ENCODE data around the gene ADCY9.
"Not testable (repeated sequence)": the region's sequence is repeated elsewhere in the genome, so short reads cannot be mapped to it uniquely, and the experiment has no call there.

The ADCY9 gene

GRCh38 chr16:4036952-4037351 lies 79.3 kb downstream of the ADCY9 start:
- not testable (repeated sequence) for DNase-seq (ENCODE audit: low read depth in 3 of 3, low spot score in 1 of 3)

- DNase-seq (ENCODE audit: low read depth in 3 of 3, low spot score in 1 of 3): no peak
Measured at GRCh38 chr16:4034963-4035362, 81.3 kb downstream of the ADCY9 start.

DNA sequence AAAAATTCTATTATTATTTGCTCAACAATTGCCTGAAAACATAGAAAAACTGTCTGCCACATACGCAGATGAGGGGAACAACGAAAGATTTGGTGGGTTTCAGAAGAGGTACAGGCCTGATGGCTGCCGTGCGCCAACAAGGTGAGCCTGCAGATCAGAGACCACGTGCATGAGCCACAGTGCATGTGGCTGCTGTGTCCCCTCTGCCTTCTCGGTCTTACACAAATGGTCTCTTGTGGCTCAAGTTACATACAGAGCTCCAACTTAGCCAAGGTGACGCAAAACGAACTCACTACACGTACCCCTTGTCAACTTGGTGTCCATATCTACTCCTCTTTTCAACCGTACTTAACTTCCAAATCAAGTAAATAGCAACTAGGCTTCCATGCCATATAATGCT lies 82.3 kb downstream of the ADCY9 start:
- DNase-seq (ENCODE audit: low read depth in 3 of 3, low spot score in 1 of 3): no peak

DNA sequence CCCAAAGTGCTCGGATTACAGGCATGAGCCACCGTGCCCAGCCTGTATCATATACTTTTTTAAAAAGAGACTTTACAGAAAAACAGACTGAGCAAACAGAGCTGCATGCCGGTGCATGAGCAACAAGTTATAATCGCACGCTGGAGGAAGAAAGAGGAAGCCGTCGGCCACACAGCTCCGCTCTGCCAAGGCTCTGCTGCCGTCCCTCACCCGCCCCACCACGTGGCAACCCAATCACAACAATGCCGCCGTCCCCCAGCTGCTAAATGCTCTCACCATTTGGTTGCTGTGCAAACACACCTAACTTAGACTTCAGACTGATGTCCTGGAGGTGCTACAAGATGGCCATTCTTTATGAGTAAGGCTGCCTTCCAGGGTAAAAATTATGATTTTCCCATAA lies 83.5 kb downstream of the ADCY9 start:
- no peak for DNase-seq (ENCODE audit: low read depth in 3 of 3, low spot score in 1 of 3)

DNA sequence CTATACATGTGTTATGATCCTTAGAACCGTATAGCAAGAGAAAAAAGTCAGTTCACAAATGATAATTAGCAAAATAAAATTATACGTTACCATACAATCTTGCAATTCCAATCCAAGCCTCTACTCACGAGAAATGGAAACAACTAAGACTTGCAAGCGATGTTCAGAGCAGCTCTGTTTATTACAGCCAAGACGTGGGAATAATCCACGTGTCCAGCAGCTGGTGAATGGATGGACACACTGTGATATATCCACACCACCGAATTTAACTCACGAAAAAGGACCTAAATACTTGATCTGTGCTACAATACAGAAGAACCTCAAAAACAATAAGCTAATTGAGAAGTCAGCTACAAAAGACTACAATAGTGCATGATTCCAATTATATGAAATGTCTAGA lies 88.1 kb downstream of the ADCY9 start:
- DNase-seq (ENCODE audit: low read depth in 3 of 3, low spot score in 1 of 3): no peak

GRCh38 chr16:4026854-4027253 lies 89.4 kb downstream of the ADCY9 start:
- DNase-seq (ENCODE audit: low read depth in 3 of 3, low spot score in 1 of 3): no peak

DNA sequence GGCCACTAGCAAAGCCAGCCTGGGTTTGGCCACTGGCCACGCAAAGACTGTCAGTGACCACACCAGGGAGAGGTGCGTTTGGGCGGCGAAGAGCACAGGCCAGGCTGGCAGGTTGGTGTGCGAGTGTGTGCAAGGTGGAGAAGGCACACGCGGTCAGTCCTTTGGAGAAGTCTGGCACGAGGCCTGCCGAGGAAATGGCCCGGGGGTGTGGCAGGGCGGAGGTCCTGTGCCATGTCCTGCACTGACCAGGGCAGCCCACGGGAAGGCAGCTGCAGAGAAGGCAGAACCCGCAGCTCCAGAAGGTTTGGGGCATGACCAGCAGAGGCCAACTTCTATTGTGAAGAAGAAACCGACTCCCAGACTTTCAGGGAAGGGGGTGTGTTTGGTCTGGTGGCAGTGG lies 90.8 kb downstream of the ADCY9 start:
- no peak for DNase-seq (ENCODE audit: low read depth in 3 of 3, low spot score in 1 of 3)

DNA sequence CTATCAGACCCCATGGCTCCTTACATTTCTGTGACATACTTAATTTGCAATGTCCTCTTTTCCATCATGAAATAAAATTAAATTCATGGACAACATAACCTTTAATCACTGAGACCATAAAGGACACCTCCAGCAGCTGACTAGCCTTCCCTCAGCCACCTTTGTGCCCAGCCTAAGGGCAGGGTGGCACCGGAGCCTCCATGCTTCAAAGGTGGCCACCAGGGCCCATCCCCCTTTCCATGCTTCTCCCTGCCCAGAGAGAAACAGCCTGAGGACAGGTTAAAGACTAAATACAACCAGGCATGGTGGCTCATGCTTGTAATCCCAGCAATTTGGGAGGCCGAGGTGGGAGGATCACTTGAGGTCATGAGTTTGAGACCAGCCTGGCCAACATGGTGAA lies 94.3 kb downstream of the ADCY9 start:
- DNase-seq (ENCODE audit: low read depth in 3 of 3, low spot score in 1 of 3): no peak

DNA sequence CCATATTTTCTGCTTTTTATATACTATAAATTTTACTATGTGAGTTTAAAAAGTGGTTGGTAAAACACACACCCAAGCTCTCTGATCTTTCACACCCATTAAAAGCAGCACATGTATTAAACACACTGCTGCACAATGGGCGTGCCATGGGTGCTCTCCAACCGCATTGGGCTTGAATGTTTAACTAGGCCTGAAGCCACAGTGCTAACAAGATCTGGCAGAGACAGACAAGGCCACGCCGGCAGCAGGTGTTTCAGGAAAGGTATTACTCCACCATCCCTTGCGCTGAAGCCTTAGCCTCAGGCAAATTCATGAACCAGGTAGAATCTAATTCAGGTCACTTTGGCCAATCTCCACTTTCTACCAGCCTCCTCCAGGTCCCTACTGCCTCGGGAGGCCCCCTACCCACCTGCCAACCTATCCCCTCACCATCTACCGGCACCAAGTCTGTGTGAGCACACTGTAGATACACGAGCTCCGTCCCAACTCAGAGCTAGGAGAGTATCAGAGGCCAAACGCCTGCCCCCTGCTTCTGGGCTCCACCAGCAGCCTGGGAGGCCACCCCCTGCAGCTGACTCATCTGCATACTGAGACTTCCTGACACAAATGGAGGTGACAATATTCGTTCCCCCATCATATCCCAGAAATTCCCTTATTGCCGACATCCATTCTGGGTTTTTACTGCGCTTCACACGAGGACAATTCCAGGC lies 95.0 kb downstream of the ADCY9 start:
- no peak for DNase-seq (ENCODE audit: low read depth in 3 of 3, low spot score in 1 of 3)

- no peak for DNase-seq (ENCODE audit: low read depth in 3 of 3, low spot score in 1 of 3)
Measured at GRCh38 chr16:4019371-4019791, 96.9 kb downstream of the ADCY9 start.

DNA sequence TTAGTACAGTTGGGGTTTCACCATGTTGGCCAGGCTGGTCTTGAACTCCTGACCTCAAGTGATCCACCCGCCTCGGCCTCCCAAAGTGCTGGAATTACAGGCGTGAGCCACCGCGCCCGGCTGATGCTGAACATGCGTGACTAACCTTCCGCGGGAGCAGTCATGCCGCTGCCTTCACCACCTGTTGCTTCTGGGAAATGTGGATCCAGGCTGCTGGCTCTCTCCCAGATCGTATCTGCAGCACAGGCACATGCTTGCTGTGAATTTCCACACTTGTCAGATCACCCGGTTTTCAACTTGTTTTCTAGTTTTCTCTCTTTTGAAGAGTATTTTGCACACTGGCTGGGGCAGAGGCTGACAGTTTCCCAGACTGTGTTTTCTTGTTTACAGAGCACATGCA lies 97.9 kb downstream of the ADCY9 start:
- no peak for DNase-seq (ENCODE audit: low read depth in 3 of 3, low spot score in 1 of 3)

DNA sequence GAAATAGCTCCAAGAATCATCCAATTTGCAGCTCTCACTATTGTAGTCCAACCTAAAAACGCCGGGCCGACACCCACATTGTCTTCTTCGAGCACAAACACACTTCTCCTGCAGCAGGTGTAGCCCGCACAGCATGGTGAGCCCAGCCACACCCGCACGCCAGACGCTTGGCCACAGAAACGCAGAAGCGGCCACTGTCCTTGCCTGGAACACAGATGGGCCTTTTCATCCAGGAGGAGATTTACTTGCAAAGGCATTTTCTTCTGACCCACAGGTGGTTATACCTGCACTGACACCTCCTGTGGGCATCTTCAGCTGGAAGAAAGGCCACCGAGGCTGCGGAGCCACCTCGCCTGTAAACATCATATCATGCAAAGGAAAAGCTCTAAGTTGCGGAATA lies 98.4 kb downstream of the ADCY9 start:
- no peak for DNase-seq (ENCODE audit: low read depth in 3 of 3, low spot score in 1 of 3)

DNA sequence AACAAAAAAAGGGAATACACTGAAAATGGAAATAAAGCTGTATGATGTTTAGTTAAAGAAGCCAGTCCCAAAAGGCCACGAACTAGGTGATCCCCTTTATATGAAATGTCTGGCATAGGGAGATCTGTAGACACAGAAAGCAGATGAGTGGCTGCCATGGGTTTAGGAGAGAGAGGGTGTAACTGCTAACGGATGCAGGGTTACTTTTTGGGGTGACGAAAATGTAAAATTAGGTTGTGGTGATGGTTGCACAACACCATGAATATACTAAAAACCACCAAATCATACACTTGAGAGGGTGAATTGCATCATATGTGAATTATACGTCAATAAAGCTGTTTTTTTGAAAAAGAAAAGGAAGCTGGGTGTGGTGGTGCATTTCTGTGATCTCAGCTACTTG lies 99.6 kb downstream of the ADCY9 start:
- no peak for DNase-seq (ENCODE audit: low read depth in 3 of 3, low spot score in 1 of 3)

DNA sequence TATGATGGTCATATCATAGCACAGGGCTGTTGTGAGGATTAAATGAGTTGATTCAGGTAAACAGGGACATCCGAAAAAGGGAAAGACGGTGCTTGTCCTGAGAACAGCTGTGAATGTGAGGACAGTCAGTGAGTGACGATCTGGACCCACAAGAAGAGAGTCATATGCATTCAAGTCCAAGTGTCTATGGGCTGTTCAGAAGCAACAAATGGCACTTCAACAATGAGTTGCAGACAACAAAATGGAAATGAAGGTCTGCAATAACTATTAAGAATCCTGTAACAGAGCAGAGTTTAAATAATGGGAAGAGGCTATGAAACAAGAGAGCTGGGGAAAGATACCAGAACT lies 100.3 kb downstream of the ADCY9 start:
- DNase-seq (ENCODE audit: low read depth in 3 of 3, low spot score in 1 of 3): no peak

GRCh38 chr16:4015275-4016004 lies 100.8 kb downstream of the ADCY9 start:
- DNase-seq (ENCODE audit: low read depth in 3 of 3, low spot score in 1 of 3): no peak

DNA sequence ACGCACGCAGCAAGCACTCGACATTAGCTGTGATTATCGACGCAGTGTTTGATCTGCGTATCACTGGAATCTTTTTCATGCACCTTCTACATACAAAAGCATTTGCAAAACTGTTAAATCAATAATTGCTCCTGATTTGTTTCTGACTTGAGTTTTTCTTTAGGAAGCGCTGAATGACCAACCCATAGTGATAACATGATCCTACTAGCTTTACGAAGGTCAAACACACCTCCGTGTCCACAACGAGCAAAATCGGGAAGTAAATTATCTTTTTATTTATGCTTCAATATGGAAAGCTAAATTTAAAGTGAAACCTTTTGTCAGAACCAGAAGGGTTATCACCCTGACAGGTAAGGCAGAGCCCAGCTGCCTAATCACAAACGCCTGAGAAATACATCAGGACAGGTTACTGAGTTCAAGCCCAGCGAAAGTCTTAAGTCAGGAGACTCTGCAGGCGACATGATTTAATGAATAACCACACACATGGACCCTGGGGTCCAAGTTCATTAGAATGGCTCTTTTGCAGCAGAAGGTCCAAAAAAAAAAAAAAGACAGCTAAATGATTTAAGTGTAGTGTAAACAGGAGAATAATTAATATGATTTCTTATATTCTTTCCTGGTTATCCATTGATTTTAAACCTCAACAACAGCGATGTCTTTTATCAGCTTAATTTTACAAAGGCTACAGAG lies 104.2 kb downstream of the ADCY9 start:
- no peak for DNase-seq (ENCODE audit: low read depth in 3 of 3, low spot score in 1 of 3)

GRCh38 chr16:4011225-4011939 lies 104.9 kb downstream of the ADCY9 start:
- DNase-seq (ENCODE audit: low read depth in 3 of 3, low spot score in 1 of 3): no peak

GRCh38 chr16:4010225-4011158 lies 105.8 kb downstream of the ADCY9 start:
- no peak for DNase-seq (ENCODE audit: low read depth in 3 of 3, low spot score in 1 of 3)

DNA sequence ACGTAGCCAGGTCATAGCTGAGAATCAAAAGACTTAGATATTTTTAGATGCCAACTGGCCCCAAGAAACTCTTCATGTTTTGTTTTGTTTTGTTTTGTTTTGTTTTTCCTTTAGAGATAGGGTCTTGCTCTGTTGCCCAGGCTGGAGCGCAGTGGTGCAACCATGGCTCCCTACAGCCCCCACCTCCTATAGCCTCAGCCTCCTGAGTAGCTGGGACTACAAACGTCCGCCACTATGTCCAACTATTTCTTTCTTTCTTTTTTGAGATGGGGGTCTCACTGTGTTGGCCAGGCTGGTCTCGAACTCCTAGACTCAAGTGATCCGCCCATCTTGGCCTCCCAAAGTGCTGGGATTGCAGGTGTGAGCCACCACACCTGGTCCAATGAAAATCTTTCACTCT lies 107.1 kb downstream of the ADCY9 start:
- DNase-seq (ENCODE audit: low read depth in 3 of 3, low spot score in 1 of 3): no peak

DNA sequence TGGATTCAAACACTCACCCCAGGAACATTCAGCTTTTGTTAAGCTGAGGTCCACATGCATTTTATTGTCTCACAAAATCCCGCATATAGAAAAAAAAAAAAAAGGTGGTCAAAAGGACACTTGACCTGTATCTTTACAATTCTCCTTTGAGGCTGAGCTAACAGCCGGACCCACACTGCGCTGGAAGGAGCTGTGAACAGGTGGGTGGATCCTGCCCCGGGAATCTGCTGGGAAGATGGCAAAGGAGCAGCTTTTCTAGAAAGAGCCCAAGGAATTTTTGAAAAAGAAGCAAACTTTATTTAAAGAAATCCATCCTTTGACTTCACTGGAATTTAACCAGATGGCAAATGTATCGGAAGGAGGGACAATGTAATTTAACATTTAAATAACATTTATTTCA lies 108.1 kb downstream of the ADCY9 start:
- DNase-seq (ENCODE audit: low read depth in 3 of 3, low spot score in 1 of 3): no peak

Measured in stimulated activated CD4-positive, alpha-beta T cell treated with anti-CD3 and anti-CD28 coated beads, TNF-alpha, amount 100 ng/mL, for 1 hour (primary cell).